ENCODE measurements around the gene SH3BP4. TPM values are rescaled to one million over a fixed set of nuclear protein-coding genes. Genes with fewer than 3 reads are reported as not detected.

Gene SH3BP4
- total RNA-seq, 1 donor from 2014 or later, result 115 TPM

- no peak for TF ChIP-seq CTCF (IDR thresholded peaks at IDR 0.05; ENCODE audit: insufficient read depth, low read length, poor library complexity, severe bottlenecking)
- H3K27me3 ChIP-seq (ENCODE audit: control insufficient read depth, insufficient read depth, low read length), result no peaks in the 10 kb centered on the region
- peak overlapping the region; percentile 78 for H3K4me3 ChIP-seq (ENCODE audit: low read depth, low read length)
- no peak for DNase-seq (ENCODE audit: low read depth)
- no peaks in the 10 kb centered on the region for H3K36me3 ChIP-seq (ENCODE audit: control insufficient read depth, insufficient read depth, low read length)
Observed at GRCh38 chr2:234954551-234954992, 2.8 kb downstream of the SH3BP4 start.

- TF ChIP-seq CTCF (IDR thresholded peaks at IDR 0.05; ENCODE audit: insufficient read depth, low read length, poor library complexity, severe bottlenecking), result no peak
- H3K4me3 ChIP-seq (ENCODE audit: low read depth, low read length), result peak overlapping the region; percentile 78
- no peaks in the 10 kb centered on the region for H3K27me3 ChIP-seq (ENCODE audit: control insufficient read depth, insufficient read depth, low read length)
- DNase-seq (ENCODE audit: low read depth), result no peak
- H3K36me3 ChIP-seq (ENCODE audit: control insufficient read depth, insufficient read depth, low read length), result no peaks in the 10 kb centered on the region
Observed at GRCh38 chr2:234955091-234955591, 3.3 kb downstream of the SH3BP4 start.

- DNase-seq (ENCODE audit: low read depth), result no peak
- Histone ChIP-seq H3K4me3 (ENCODE audit: low read depth, low read length) (no peak overlapping the region), H3K27me3 (ENCODE audit: control insufficient read depth, insufficient read depth, low read length) (no peaks in the 10 kb centered on the region), H3K36me3 (ENCODE audit: control insufficient read depth, insufficient read depth, low read length) (no peaks in the 10 kb centered on the region)
- TF ChIP-seq CTCF (IDR thresholded peaks at IDR 0.05; ENCODE audit: insufficient read depth, low read length, poor library complexity, severe bottlenecking), result no peak
Observed at GRCh38 chr2:234955971-234956509, 4.2 kb downstream of the SH3BP4 start.

GRCh38 chr2:234957834-234958135 lies 6.0 kb downstream of the SH3BP4 start:
- DNase-seq (ENCODE audit: low read depth), result no peak
- Histone ChIP-seq H3K36me3 (ENCODE audit: control insufficient read depth, insufficient read depth, low read length) (no peaks in the 10 kb centered on the region), H3K27me3 (ENCODE audit: control insufficient read depth, insufficient read depth, low read length) (no peaks in the 10 kb centered on the region), H3K4me3 (ENCODE audit: low read depth, low read length) (no peak overlapping the region)
- no peak for TF ChIP-seq CTCF (IDR thresholded peaks at IDR 0.05; ENCODE audit: insufficient read depth, low read length, poor library complexity, severe bottlenecking)

- DNase-seq (ENCODE audit: low read depth), result no peak
- Histone ChIP-seq H3K27me3 (ENCODE audit: control insufficient read depth, insufficient read depth, low read length) (no peaks in the 10 kb centered on the region), H3K4me3 (ENCODE audit: low read depth, low read length) (no peak overlapping the region), H3K36me3 (ENCODE audit: control insufficient read depth, insufficient read depth, low read length) (no peaks in the 10 kb centered on the region)
- no peak for TF ChIP-seq CTCF (IDR thresholded peaks at IDR 0.05; ENCODE audit: insufficient read depth, low read length, poor library complexity, severe bottlenecking)
Observed at GRCh38 chr2:234958311-234958710, 6.5 kb downstream of the SH3BP4 start.

- TF ChIP-seq CTCF (IDR thresholded peaks at IDR 0.05; ENCODE audit: insufficient read depth, low read length, poor library complexity, severe bottlenecking), result no peak
- DNase-seq (ENCODE audit: low read depth), result no peak
- no peaks in the 10 kb centered on the region for H3K36me3 ChIP-seq (ENCODE audit: control insufficient read depth, insufficient read depth, low read length)
- no peak overlapping the region for H3K4me3 ChIP-seq (ENCODE audit: low read depth, low read length)
- H3K27me3 ChIP-seq (ENCODE audit: control insufficient read depth, insufficient read depth, low read length), result no peaks in the 10 kb centered on the region
Observed at GRCh38 chr2:234958746-234959395, 7.1 kb downstream of the SH3BP4 start.
